Brain microvascular endothelial cell (primary cell): ENCODE results near the gene SOX10.

Source experiments
- DNase-seq: peaks from one replicate; pipeline ENCODE4 v3.0.0-alpha.2; 2020
- H3K27ac ChIP-seq: fragments of 250-450 bp; sonication (Bioruptor Pico); 2 replicates; pipeline ENCODE4 v1.5.1; 2020; ENCODE audit warnings: mild to moderate bottlenecking, moderate library complexity
- H3K27me3 ChIP-seq: fragments of 250-450 bp; sonication (Bioruptor Pico); replicated peaks from 2 replicates; pipeline ENCODE4 v1.5.1; 2020; ENCODE audit warnings: mild to moderate bottlenecking
- H3K36me3 ChIP-seq: fragments of 250-450 bp; sonication (Bioruptor Pico); replicated peaks from 2 replicates; pipeline ENCODE4 v1.5.1; 2020; ENCODE audit warnings: mild to moderate bottlenecking
- H3K4me3 ChIP-seq: 2 replicates; pipeline ENCODE4 v1.5.1; 2011; ENCODE audit warnings: low read depth, mild to moderate bottlenecking, control low read depth, low read length, moderate library complexity
- CTCF ChIP-seq: IDR thresholded peaks from 2 replicates; pipeline ENCODE4 v1.5.1; 2011; ENCODE audit warnings: low read depth, mild to moderate bottlenecking, moderate library complexity, low read length, control low read depth, inconsistent platforms; ENCODE audit errors: missing control alignments
- in situ Hi-C: cut with HindIII; loops from 2 replicates; pipeline ENCODE4 v1.10.0; 2017; ENCODE audit warnings: low sequenced_read_pairs, low pct_ligation_motif_present

Gene SOX10

GRCh38 chr22:37990862-37991261, 6.5 kb upstream of the SOX10 start:
- Histone ChIP-seq H3K27ac (no peak overlapping the region), H3K4me3 (no peak overlapping the region), H3K27me3 (no peaks in the 10 kb centered on the region), H3K36me3 (no peaks in the 10 kb centered on the region)
- no peak for TF ChIP-seq CTCF
- in situ Hi-C loops = no loop called here
- DNase-seq = no peak

GRCh38 chr22:37990301-37990700, 5.9 kb upstream of the SOX10 start:
- no peak overlapping the region for H3K4me3 ChIP-seq
- TF ChIP-seq CTCF = no peak
- H3K27ac ChIP-seq = no peak overlapping the region
- in situ Hi-C loops = no loop called here
- H3K27me3 ChIP-seq = no peaks in the 10 kb centered on the region
- H3K36me3 ChIP-seq = no peaks in the 10 kb centered on the region
- DNase-seq = no peak

DNA sequence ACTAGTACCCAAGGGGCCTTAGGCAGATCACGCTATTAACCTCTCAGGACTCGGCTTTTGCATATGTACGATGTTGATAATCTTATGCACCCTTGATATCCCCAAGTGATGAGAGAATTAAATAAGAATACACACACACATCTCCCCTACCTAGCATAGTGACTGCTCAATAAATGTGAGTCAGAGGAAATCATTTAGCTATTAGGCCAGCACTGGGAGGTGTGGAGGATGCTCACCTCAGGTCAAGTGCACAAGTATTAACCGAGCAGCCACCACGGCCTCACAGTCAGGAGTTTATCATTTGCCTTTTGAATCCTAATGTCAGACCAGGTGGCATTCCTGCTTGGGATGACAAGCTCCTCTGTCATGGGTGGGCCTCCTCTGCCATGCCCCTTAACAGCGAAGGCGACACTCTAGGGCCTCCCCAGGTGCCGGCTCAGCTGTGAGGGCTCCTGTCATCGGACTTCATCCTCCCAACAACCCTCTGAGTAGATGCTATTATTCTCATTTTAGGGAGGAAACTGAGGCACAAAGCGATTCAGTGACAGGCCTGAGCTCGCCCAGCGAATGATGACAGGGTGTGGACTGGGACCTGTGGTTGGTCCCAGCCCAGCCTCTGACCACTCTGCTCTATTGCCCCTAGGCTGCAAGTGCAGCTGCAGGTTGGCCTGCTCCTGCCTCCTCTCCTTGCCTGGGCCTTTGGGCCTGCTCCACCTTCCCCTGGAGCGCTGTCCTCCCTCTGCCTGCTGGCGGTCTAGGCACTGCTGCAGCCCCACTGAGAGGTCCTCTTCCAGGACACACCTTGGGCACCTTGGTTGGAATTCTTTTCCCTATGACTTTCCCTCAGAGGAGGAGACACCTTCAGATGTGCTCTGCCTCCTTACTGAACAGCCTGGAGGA, 5.0 kb upstream of the SOX10 start:
- no peak overlapping the region for H3K4me3 ChIP-seq
- no peaks in the 10 kb centered on the region for H3K27me3 ChIP-seq
- in situ Hi-C loops = no loop called here
- no peak overlapping the region for H3K27ac ChIP-seq
- TF ChIP-seq CTCF = no peak
- DNase-seq = no peak
- no peaks in the 10 kb centered on the region for H3K36me3 ChIP-seq

DNA sequence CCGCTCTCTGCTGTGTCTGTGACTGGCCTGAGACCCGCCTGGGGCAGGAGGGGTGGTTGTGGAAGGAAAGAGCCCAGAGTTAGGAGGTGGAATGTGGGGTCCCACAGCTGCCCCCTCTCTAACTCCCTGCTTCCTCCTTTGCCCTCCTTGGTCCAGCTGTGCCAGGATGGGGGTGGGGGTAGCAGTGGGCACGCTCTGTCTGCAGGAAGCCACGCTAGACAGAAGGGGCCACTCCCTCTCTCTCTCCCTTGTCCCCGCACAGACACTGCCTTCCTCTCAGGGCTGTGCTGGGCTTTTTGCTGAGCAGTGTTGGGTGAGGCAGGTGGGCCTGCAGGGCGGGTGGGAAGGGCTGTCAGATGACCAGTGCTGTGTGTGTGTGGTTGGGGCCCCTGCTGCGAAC, 2.0 kb upstream of the SOX10 start:
- no peaks in the 10 kb centered on the region for H3K36me3 ChIP-seq
- in situ Hi-C loops = no loop called here
- no peak for DNase-seq
- no peak for TF ChIP-seq CTCF
- H3K27me3 ChIP-seq = peaks cover 13% of the 10 kb centered on the region
- H3K4me3 ChIP-seq = no peak overlapping the region
- H3K27ac ChIP-seq = no peak overlapping the region

GRCh38 chr22:37985751-37986281, 1.5 kb upstream of the SOX10 start:
- in situ Hi-C loops = no loop called here
- Histone ChIP-seq H3K36me3 (no peaks in the 10 kb centered on the region), H3K27ac (no peak overlapping the region), H3K4me3 (no peak overlapping the region), H3K27me3 (peaks cover 13% of the 10 kb centered on the region)
- no peak for TF ChIP-seq CTCF
- DNase-seq = no peak
